Stimulated activated CD4-positive, alpha-beta T cell treated with anti-CD3 and anti-CD28 coated beads, TNF-alpha, amount 100 ng/mL, for 24 hours (primary cell): ENCODE results near the gene GASK1A.

ENCODE experiments used
- DNase-seq, 3 experiments: peaks; one replicate each; pipeline ENCODE4 v3.0.0-alpha.2; 2020; ENCODE audit warnings: low read depth in 3 of 3

The GASK1A gene

DNA sequence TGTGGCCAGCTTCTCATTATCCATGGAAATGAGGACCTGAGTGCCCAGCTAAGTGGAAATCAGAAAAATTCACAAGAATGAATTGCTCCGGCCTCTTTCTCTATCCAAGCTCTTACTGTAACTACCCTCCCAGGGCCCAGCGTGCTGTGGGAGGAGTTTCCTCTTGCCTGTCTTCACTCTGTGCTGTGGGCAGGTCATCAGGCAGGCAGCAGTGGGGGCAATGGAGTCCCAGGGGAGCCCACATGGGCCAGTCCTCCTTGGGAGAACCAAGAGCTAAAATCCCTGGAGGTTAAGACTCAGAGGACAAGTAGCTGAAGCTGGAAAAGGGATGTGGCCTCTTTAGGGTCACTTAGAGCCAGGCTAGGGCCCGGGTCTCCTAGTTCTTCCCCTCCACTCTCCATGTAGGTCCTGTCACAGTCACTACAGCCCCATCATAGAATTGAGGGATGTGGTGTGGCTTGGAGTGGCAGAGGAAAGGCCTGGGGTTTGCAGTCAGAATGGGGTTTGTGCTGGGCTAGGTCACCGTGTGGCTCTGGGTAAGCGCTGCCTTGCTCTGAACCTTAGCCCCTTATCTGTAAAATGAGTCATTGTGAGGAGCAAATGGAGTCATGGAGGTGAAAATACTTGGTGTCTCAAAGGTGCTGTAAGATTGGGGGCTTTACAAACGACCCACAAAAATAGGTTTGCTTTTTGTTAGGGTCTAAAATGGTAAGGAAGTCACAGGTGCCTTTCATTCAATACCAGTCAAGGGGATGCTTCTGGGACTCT, 3.7 kb downstream of the GASK1A start:
- no peak for DNase-seq

DNA sequence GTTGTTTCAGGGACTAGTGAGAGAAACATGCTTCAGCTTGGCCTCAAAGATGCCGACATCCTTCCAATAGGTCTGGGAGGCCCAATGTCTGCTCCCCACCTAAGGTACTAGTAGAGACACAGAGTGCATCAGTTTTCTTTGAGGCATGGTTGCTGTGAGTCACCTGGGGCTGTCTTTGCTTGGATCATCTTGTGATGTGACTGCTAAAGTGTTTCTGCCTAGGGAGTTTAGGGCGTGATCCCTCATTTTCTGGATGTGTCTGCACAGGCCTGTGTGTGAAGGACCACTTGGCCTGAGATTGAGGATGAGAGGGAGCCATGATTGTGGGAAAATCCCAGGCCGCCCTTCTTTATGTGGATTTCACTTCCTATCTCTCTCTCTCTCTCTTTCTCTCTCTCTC, 4.8 kb downstream of the GASK1A start:
- no peak for DNase-seq

DNA sequence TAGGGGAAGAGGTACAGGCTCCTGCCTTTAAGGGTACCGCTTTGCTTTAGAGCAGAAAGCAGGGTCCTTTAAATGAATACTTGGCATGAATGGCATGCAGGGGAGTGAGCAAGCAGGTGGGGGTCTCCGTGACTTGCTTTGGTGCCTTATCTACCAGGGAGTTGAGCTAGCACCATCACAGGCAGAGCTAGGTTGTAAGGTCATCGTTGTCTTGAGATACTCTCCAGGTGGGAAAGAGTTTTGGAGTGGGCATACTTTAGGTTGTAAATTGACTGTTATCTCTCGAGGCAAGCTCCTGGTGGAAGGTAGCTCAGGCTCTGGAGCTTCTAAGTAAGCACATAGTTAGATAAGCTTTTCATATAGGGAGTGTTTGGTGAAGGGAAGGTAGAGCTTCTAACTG, 5.6 kb downstream of the GASK1A start:
- DNase-seq: no peak

DNA sequence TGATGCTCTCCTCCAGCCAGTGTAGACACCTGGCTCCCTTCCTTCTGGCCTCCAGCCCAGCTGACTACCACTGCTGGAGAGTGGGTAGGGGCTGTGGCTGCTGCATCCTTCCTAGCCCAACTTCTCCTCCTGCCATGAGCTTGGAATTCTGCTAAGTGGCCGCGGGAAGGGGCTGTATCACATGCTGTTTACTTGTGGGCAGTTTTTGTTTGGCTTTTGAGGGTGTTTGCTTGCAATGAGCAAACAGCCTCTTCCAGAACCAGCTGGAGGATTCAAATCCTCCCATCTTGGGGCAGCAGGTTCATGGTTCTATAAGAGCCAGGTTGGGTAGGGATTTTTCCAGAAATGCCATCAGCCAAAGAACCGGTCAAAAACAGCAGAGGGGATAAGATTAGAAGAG, 9.0 kb downstream of the GASK1A start:
- no peak for DNase-seq

DNA sequence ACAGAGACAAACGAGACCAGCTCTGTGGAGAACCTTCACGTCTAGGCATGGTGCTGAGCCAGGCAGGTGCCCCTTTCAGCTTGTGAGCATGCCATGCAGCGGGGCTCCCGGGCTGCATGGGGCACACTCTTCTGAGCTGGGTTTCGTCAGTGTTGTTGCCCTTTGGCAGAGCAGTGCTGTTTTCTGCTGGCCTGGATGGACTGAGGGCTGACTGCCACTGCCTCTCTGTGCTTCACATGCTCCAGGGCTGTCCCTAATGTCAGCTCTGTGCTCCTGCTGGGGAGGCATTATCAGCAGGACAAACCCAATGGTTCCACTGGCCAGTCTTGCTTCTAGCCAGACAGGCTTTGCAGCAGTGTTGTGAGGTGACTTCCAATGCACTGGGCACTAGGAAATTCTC, 9.5 kb downstream of the GASK1A start:
- no peak for DNase-seq

DNA sequence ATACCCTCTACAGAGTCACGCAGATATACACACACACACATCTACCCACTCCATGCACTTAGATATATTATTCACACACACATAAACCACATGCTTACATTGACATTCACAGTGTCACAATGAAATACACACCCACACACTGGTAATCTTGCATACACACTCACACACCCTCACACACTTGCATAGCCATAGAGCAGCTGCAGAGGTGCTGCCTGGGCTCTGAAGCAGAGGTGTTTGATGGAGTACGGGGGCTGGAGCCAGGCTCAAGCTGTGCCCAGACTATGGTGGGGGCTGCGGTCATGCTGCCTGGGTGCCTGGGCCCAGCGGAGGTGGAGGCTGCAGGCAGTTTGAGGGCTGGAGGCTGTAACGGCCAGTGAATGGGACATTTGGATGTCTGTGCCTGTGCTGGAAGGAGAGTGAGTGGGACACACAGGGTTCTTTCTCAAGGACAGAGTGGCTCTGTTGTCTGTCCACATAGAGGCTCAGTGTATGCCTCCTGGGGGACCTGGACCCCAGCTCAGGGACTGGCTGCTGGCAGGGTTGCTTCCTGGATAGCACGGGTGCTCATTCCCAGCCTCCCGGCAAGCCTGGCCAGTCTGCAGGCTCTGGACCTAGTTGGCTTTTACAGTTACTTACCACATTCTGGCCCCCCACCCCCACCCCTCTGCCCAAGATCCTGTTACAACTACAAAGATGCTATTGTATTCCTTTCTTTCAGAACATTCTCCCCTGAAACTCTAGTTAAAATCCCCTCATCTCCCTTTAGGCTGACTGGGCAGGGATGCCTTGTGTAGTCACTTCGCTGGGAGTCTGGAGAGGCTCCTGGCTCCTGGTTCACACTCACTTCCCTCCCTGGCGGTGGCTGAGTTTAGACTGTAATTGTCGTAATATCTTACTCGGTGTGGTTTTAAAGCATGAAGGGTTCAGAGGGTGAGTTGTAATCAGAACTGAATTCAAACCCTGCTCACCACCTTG, 12.5 kb downstream of the GASK1A start:
- DNase-seq: no peak

DNA sequence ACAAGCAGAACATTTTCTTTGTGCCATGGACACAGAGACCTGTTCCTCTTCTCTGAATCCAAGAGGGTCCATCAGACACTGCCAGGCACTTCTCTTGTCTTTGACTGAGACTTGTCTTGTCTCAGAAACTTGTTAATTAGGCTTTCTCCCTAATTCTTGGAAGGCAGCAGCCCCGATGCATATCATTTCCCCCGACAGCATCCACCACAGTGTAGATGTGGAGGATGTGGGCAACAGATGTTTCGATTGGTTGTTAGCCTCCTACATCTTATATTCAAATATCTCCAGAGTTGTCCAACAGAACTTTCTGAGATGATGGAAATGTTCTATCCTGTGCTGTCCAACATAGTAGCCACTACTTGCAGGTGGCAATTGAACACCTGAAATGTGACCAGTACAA, 15.5 kb downstream of the GASK1A start:
- DNase-seq: no peak

DNA sequence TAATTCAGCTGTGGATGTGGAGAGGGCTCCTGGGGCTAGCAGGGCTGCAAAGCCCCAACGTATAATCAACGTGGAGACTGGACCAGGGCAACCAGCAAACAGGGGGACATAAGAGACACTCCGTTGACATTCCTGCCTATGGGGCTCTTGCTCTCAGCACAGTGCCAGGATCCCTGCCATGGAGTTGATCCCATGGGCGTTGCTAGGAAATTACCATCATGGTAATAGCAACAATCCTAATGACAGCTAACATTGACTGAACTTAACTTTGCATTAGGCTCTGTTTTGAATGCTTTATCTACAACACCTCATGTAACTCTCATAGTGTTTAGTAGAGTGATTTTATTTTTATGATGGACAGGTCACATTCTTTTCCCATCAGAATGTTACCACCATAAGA, 16.9 kb downstream of the GASK1A start:
- no peak for DNase-seq

DNA sequence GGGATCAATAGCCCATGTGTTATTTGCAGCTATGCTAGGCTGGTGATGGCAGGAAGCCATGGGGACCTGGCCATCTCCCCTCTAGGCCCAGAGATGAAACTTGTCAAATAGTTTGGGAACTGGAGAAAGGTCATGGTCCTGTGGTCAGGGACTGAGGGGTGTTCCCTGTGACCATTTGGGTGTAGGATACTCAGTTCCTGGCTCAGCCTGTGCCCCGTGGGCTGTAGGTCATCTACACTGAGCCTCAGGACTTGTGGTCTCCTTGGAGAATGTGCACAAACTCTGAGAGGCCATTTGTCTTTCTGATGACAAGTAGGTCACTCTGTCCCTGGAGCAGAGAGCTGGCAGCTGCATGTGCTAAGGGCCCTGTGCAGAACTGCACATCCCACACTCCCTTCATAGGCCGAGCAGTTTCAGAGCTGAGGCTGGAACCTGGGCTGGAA, 17.5 kb downstream of the GASK1A start:
- DNase-seq: no peak

DNA sequence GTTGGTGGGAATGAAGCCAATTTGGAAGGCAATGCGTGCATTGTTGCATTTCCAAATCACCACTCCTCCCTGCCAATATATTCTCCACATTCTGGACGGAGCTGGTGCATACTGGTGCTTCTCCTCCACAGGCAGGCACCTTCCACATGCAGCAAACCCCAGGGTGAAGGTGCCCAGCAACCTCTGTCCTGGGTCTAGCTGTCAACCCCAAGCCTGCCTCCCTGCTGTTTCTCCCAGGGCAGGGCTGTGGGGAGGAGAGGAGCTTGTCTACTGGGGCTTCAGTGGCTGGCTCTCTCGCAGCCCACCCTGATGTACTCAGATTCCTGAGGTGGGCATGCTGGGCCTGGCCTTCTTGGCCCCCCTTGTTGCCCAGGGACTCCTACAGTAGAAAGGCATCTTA, 20.1 kb downstream of the GASK1A start:
- DNase-seq: no peak

DNA sequence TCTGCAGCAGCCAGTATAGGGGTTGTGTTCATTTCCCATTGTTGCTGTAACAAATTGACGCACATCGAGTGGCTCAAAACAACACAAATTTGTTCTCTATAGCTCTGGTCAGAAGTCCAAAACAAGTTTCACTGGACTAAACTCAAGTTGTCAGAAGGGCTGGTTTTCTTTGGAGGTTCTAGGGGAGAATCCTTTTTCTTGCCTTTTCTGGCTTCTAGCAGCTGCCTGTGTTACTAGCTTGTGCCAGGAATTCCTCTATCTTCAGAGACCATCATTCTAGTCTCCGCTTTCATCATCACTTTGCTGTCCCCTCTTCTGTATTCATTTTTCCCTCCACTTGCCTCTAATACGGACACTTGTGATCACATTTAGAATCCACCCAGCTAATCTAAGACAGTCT, 20.5 kb downstream of the GASK1A start:
- no peak for DNase-seq

DNA sequence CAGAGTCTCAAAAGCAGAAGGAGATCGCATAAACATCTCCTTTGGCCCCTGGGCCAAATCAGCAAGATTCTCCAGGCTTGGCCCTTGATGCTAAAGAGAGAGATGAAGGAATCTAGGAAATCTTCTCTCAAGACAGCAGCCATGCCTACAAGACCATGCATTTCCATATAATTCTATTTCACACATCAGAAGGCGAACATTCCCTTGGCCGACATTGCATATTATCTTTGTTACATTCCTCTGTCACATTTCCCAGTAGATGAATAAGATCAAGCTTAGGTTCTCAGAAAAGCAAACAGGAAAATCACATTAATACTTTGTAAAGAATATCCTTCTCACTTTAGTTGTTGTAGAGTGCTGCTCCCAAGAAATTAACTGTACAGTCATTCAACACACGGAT, 21.3 kb downstream of the GASK1A start:
- DNase-seq: no peak

DNA sequence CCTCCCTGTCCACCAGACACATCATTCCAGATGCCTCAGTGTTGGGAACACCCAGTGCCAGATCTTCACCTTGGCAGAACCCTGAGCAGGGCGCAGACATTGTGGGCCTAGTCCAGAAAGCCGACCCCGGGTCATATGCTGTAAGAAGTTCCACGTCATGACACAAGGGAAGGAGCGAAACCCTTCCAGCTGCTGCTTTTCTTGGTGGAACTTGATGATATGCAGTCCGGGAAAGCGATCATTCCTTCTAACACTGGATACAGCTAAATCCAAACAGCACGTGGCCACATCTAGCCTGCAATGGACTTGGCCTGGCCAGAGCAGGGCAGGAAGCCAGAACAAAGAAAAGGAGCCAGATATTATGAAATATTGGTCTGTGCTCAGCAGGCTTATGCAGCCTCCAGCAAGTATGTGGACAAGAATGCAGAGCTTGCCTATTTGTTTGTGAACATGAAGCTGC, 22.0 kb downstream of the GASK1A start:
- DNase-seq: no peak

DNA sequence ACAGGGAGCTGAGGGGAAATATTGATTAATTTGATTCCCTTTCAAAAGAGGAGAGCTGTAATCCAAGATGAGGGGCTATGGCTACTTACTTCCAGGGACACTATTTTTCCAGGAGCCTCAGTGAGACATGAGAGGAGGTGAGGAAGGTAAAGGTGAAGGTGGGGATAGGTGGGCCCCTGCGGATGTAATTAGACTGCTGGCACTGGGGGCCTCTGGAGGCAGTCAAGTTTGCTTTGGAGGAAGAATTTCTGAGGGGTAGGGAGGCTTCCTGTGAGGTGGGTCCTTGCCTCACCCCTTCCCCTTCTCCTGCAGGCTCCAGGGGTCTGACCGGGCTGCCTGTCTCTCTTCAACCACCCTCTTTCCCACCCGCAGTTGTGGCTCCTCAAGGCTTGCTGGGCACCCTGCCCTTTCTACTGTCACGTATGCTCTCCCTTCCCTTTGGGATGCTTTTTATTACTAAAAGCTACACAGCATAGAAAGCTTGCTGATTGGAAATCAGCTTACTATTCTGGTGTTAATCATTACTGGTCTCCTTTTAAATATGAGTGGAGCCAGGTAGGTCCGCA, 22.5 kb downstream of the GASK1A start:
- DNase-seq: no peak

DNA sequence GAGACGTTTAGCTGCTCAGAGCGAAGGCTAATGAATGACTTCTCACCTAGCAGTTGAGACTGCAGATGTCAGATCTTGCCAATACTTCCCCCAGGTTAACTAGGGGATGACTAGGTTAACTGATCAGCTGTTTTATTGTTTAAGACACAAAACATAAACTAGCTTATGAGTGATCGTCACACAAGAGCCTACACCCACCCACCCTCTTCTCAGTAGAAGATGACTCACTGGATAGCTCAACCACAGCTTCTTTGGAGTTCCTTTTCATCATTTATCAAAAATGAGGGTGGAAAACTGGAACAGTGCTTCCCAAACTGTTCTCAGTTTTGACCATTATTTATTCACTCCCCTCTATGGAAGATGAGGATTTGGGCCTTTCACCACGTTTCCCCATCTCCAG, 25.2 kb downstream of the GASK1A start:
- no peak for DNase-seq

DNA sequence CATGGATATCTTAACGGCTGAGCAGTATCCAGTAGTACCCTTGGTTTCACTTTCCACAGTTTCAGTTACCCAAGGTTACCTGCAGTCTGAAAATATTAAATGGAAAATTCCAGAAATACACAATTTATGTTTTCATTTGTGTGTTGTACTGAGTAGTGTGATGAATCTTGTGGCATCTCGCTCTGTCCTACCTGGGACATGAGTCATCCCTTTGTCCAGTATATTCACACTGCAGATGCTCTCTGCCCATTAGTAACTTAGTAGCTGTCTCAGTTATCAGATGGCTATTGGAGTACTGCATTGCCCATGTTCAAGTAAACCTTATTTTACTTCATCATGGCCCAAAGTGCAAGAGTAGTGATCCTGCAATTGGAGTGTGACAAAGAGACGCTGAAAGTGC, 26.1 kb downstream of the GASK1A start:
- DNase-seq: no peak

DNA sequence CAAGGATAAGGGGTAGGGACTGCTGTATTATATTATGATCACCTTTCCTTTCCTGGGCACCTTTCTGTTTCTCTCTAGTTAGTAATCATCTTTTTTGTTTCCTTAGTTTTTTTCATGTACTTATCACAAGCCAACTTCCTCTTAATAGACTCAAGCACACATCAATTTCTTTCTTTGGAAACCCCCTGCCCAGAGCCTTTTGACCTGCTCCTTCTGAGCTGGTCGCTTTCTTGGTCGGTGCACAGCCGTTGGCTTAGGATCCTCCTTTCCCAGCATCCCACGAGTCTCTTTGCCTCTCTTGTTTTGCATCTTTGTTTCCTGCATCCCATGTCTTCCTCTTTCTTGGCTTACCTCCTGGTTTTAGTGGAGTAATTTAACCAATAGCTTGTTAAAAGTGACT, 26.9 kb downstream of the GASK1A start:
- no peak for DNase-seq

DNA sequence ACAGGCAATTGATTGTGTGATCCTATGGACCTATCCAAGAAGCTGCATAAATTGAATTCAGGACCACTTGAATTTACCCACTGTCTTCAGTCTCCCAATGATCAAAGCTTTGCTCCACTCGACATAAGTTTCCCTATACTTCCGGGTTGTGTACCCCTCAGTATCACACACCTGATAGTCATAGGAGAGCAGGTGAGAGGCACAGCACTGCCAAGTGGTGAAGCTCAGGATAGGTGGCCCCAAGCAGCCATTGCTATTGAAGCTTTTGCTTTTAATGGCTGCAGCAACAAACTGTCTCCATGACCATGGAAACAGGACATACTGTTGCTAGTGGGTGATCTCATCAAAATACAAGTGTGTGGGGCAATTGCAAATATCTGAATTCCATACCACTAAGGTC, 27.7 kb downstream of the GASK1A start:
- DNase-seq: no peak

DNA sequence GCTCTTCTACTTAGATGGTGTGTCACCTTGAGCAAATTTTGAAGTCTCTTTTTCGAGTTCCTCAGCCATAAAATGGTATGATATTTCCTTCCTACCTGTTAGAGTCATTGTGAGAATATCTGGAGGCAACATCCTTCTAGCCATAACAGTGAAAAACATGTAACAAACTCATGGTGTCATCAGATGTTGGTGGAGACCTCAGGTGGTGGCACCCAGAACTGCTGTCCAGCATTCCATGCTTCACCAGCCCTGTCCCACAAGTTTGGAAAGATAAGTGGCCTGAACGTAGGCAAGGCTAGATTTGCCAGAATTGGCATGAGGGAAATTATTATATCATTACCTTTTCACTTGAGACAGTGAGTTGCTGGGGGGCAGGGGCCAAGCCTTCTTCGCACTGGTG, 30.4 kb downstream of the GASK1A start:
- DNase-seq: no peak

DNA sequence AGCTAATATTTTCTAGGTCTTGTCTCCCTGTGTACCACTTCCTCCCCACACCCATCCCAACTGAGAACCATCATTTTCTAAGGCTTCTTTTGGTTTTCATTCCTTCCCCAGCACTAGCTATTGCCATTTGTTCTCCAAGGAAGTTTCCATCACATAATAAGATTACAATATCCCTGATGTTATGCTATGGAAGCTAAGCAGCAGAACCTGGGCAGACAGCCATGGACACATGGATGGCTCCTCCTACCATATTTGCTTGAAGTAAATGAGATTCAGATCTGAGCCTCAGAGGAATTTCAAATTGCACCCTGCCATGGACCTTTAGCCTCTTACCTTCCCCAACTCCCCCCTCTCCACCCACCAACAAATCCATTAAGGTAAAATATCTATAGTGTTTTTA, 31.5 kb downstream of the GASK1A start:
- no peak for DNase-seq

DNA sequence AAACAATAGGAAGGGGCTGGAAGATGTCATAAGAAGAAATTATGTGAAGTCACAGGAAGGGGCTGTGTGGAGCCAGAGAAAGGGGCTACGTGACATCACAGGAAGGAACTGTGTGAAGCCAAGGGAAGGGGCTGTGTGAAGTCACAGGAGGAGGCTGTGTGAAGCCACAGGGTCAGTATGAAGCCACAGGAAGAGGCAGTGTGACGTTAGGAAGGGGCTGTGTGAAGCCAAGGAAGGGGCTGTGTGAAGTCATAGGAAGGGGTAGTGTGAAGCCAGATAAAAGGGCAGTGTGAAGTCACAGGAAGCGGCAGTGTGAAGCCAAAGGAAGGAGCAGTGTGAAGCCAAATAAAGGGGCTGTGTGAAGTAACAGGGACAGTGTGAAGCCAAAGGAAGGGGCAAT, 32.5 kb downstream of the GASK1A start:
- no peak for DNase-seq

DNA sequence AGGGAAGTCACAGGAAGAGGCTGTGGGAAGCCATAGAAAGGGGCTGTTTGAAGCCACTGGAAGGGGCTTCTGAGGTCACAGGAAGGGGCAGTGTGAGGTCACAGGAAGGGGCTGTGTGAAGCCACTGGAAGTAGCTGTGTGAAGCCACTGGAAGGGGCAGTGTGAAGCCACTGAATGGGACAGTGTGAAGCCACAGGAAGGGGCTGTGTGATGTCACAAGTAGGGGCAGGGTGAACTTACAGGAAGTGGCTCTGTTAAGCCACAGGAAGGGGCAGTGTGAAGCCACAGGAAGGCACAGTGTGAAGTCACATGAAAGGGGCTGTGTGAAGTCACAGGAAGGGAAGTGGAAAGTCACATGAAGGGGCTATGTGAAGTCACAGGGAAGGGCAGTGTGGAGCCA, 33.1 kb downstream of the GASK1A start:
- DNase-seq: no peak

DNA sequence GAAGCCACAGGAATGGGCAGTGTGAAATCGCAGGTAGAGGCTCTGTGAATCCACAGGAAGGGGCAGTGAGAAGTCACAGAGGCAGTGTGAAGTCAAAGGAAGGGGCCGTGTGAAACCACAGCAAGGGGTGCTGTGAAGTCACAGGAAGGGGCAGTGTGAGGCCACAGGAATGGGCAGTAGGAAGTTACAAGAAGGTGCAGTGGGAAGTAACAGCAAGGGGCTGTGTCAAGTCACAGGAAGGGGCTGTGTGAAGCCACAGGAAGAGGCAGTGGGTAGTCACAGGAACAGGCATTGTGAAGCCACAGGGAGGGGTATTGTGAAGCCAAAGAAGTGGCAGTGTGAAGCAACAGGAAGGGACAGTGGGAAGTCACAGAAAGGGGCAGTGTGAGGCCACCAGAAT, 34.1 kb downstream of the GASK1A start:
- DNase-seq: no peak
